ENCODE measurements around the gene PPP6R2.

The PPP6R2 gene

DNA sequence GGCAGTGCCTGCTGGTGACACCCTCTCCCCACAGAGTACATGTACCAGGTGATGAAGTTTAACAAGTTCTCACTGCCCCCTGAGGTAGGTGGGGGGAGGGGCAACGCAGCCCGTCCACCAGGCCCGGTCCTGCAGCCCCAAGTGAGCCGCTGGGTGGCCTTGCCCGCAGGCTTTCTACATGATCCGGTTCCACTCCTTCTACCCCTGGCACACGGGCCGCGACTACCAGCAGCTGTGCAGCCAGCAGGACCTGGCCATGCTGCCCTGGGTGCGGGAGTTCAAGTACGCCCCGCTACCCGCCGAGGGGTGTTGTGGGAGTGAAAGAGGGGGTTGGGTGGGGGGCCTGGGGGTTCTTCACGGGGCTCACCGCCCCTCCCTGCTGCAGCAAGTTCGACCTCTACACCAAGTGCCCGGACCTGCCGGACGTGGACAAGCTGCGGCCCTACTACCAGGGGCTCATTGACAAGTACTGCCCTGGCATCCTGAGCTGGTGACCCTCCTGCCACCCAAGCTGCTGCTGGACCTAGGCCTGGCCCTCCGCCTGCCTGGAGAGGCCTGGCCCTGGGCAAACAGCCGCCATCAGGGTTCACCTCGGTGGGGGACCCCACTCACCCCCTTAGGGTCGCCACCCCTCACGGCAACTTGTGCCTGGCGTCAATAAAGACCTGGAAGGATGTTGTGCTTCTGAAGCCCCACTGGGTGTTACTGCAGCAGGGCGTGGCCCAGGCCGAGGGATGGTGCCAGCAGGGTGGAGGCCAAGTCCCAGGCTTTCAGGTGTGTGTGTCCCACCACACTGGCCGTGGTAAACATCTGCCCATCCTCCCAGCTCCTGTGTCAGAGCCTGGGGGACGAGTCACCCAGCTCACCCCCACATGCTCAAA lies 146.5 kb downstream of the PPP6R2 start:
- DNase-seq: no peak

- DNase-seq: no peak
These were observed 147.6 kb downstream of the PPP6R2 start for GRCh38 chr22:50490531-50491308.
